GM23338 (cell line): Measurements from ENCODE around the gene CLDN6. TPM values are rescaled to one million over a fixed set of nuclear protein-coding genes. Genes with fewer than 3 reads are reported as not detected.
A peak's percentile ranks its signal among the peaks of the same experiment; 100 is the strongest.
"Not testable (repeated sequence)": the region's sequence is repeated elsewhere in the genome, so short reads cannot be mapped to it uniquely, and the experiment has no call there.

Source experiments
- ATAC-seq: fragments of 200-7000 bp; cut with Tn5 transposase; 3 replicates; pipeline ENCODE4 v1.9.1; 2020
- DNase-seq: peaks from one replicate; pipeline ENCODE4 v3.0.0-alpha.2; 2015; ENCODE audit warnings: low spot score
- H2AFZ ChIP-seq: fragments of 200-600 bp; sonication (generic); 2 replicates; pipeline ENCODE4 v1.8.0; 2016; ENCODE audit warnings: antibody characterized with exemption, mild to moderate bottlenecking, moderate library complexity
- H3F3A ChIP-seq: fragments of 200-600 bp; sonication (generic); replicated peaks from 2 replicates; pipeline ENCODE4 v1.8.0; 2017; ENCODE audit warnings: antibody characterized with exemption, mixed run types, low read depth
- H3K27ac ChIP-seq: fragments of 200-600 bp; sonication (generic); 2 replicates; pipeline ENCODE4 v1.6.1; 2016; ENCODE audit warnings: low read depth
- H3K27me3 ChIP-seq: fragments of 200-600 bp; sonication (generic); 2 replicates; pipeline ENCODE4 v1.8.0; 2016; ENCODE audit warnings: mild to moderate bottlenecking, mixed run types, moderate library complexity; ENCODE audit not compliant: insufficient read depth
- H3K36me3 ChIP-seq: fragments of 200-600 bp; sonication (generic); 2 replicates; pipeline ENCODE4 v1.8.0; 2016; ENCODE audit warnings: mild to moderate bottlenecking; ENCODE audit not compliant: insufficient read depth
- H3K4me1 ChIP-seq: fragments of 200-600 bp; sonication (generic); 2 replicates; pipeline ENCODE4 v1.8.0; 2016; ENCODE audit warnings: mild to moderate bottlenecking, moderate library complexity; ENCODE audit not compliant: insufficient read depth
- H3K4me2 ChIP-seq: fragments of 200-600 bp; sonication (generic); 2 replicates; pipeline ENCODE4 v1.7.1; 2017; ENCODE audit warnings: mixed run types
- H3K4me3 ChIP-seq: fragments of 200-600 bp; sonication (generic); 2 replicates; pipeline ENCODE4 v1.6.1; 2016; ENCODE audit warnings: mixed run types
- H3K79me2 ChIP-seq: fragments of 200-600 bp; sonication (generic); replicated peaks from 2 replicates; pipeline ENCODE4 v1.8.0; 2017; ENCODE audit warnings: mild to moderate bottlenecking; ENCODE audit not compliant: insufficient read depth
- H3K9me2 ChIP-seq: fragments of 200-600 bp; sonication (generic); 2 replicates; pipeline ENCODE4 v1.8.0; 2017; ENCODE audit not compliant: insufficient read depth
- H4K20me1 ChIP-seq: fragments of 200-600 bp; sonication (generic); replicated peaks from 2 replicates; pipeline ENCODE4 v1.8.0; 2017; ENCODE audit warnings: mild to moderate bottlenecking; ENCODE audit not compliant: insufficient read depth
- H3K27ac Mint-ChIP-seq: 2 replicates; pipeline ENCODE4 v1.8.0; 2020; ENCODE audit warnings: inconsistent platforms, mild to moderate bottlenecking, moderate library complexity, mixed read lengths
- H3K27me3 Mint-ChIP-seq: 3 replicates; pipeline ENCODE4 v1.8.0; 2022; ENCODE audit warnings: low read depth, mild to moderate bottlenecking, moderate library complexity, mixed read lengths, inconsistent platforms; ENCODE audit not compliant: insufficient read depth, poor library complexity
- H3K36me3 Mint-ChIP-seq: 3 replicates; pipeline ENCODE4 v1.8.0; 2021; ENCODE audit warnings: low read depth, mild to moderate bottlenecking, inconsistent platforms, moderate library complexity, mixed read lengths
- H3K4me1 Mint-ChIP-seq: 3 replicates; pipeline ENCODE4 v1.8.0; 2020; ENCODE audit warnings: mild to moderate bottlenecking, inconsistent platforms, mixed read lengths
- H3K4me3 Mint-ChIP-seq: 3 replicates; pipeline ENCODE4 v1.8.0; 2021; ENCODE audit warnings: moderate library complexity, mild to moderate bottlenecking, inconsistent platforms, mixed read lengths
- H3K9me3 Mint-ChIP-seq: 3 replicates; pipeline ENCODE4 v1.8.0; 2020; ENCODE audit warnings: moderate library complexity, mild to moderate bottlenecking, inconsistent platforms, mixed read lengths
- CREB1 ChIP-seq: fragments of 250-450 bp; sonication (Bioruptor Pico); IDR thresholded peaks from 2 replicates; pipeline ENCODE4 v1.5.0; 2020; ENCODE audit warnings: low read depth, mild to moderate bottlenecking, moderate library complexity
- EZH2 ChIP-seq: fragments of 200-600 bp; sonication (generic); IDR thresholded peaks from one replicate; pipeline ENCODE4 v1.8.0; 2017; ENCODE audit warnings: antibody characterized with exemption, mild to moderate bottlenecking, low read depth; ENCODE audit not compliant: unreplicated experiment
- EZH2phosphoT487 ChIP-seq: fragments of 200-600 bp; sonication (generic); IDR thresholded peaks from one replicate; pipeline ENCODE4 v1.8.1; 2018; ENCODE audit warnings: antibody characterized with exemption; ENCODE audit not compliant: unreplicated experiment
- JUNB ChIP-seq: IDR thresholded peaks from one replicate; pipeline ENCODE4 v1.6.1; 2016; ENCODE audit warnings: antibody characterized with exemption; ENCODE audit not compliant: unreplicated experiment
- NANOG ChIP-seq: IDR thresholded peaks from 2 replicates; pipeline ENCODE4 v1.6.1; 2016; ENCODE audit warnings: antibody characterized with exemption, borderline replicate concordance
- POLR2AphosphoS5 ChIP-seq: IDR thresholded peaks from 2 replicates; pipeline ENCODE4 v1.6.1; 2016; ENCODE audit warnings: antibody characterized with exemption, low read depth
- STAT1 ChIP-seq: IDR thresholded peaks from one replicate; pipeline ENCODE4 v1.6.1; 2016; ENCODE audit warnings: antibody characterized with exemption; ENCODE audit not compliant: unreplicated experiment
- ZNF331 ChIP-seq: fragments of 250-450 bp; sonication (Bioruptor Pico); IDR thresholded peaks from 2 replicates; pipeline ENCODE4 v1.5.0; 2020; ENCODE audit warnings: low read depth, mild to moderate bottlenecking, moderate library complexity
- polyA plus RNA-seq: library from polyadenylated mRNA; unstranded; fragments of >200 nt; fragmentation: Nextera tagmentation; extraction: Ambion mirVana; gene quantifications from 2 replicates; pipeline ENCODE4 v1.2.1, GENCODE V29; 2016
- total RNA-seq: library from RNA; depleted of rRNA; stranded (reverse); fragments of >200 nt; shearing (Covaris generic); gene quantifications from 2 replicates; pipeline ENCODE4 v1.2.3, GENCODE V29; 2014
- TF ChIP-seq, protein P1 (sequence below), 2 experiments: fragments of 200-600 bp in 1 of 2; sonication (generic) in 1 of 2; conservative IDR thresholded peaks; 2 replicates each; pipeline versions ENCODE4 v1.5.1 to v1.6.1; 2016 to 2017; ENCODE audit warnings: antibody characterized with exemption in 2 of 2, low read depth in 2 of 2, mild to moderate bottlenecking in 2 of 2, moderate library complexity in 1 of 2
- TF ChIP-seq, protein P2 (sequence below): IDR thresholded peaks from 2 replicates; pipeline ENCODE4 v1.6.1; 2016; ENCODE audit warnings: antibody characterized with exemption
- TF ChIP-seq, protein P3 (sequence below): IDR thresholded peaks from one replicate; pipeline ENCODE4 v1.6.1; 2018; ENCODE audit warnings: antibody characterized with exemption; ENCODE audit not compliant: unreplicated experiment

The CLDN6 gene
- total and polyA plus RNA-seq, 2 experiments from 2014 or later: 537 to 1,028 TPM

DNA sequence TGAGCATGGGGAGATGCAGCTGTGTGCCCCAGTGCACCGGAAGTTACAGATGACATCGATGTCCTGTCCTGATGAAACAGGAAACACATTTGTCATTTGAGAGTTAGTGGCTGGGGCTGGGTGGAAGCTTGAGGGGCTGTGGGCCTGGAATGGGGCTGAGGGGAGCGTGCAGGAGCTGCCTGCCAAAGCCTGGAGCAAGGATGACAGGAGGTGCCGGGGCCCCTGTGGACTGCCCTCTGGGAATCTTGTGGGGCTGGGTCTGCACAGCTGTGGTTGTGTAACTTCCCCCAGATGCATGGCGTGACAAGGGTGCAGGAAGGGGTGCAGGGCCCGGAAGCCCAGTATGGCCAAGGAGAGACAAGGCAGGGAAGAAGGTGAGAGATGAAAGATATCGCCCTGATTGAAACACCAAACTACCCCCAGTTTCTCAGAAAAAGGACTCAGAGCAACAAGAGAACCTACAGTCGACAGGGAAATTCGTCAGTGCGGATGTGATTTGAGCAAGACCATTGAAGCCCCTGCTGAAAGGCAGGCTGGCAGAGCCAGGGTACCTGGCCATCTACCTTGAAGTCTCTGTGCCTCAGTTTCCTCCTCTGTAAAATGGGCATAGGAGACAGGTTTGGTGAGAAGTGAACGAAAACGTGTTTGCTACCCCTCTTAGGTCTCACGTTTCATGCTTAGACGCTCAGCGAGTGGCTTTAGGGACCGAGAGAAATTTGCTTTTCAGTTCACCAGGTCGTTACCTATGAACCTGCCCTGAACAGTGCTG, 37.2 kb upstream of the CLDN6 start (continued):
- TF ChIP-seq, protein P1, sequence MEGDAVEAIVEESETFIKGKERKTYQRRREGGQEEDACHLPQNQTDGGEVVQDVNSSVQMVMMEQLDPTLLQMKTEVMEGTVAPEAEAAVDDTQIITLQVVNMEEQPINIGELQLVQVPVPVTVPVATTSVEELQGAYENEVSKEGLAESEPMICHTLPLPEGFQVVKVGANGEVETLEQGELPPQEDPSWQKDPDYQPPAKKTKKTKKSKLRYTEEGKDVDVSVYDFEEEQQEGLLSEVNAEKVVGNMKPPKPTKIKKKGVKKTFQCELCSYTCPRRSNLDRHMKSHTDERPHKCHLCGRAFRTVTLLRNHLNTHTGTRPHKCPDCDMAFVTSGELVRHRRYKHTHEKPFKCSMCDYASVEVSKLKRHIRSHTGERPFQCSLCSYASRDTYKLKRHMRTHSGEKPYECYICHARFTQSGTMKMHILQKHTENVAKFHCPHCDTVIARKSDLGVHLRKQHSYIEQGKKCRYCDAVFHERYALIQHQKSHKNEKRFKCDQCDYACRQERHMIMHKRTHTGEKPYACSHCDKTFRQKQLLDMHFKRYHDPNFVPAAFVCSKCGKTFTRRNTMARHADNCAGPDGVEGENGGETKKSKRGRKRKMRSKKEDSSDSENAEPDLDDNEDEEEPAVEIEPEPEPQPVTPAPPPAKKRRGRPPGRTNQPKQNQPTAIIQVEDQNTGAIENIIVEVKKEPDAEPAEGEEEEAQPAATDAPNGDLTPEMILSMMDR (conservative IDR thresholded peaks at IDR 0.05; ENCODE audit: low read depth in 2 of 2): no peak
- TF ChIP-seq EZH2phosphoT487 (no peak), JUNB (no peak), CREB1 (no peak), EZH2 (no peak), ZNF331 (CRISPR knock-in tag) (no peak), POLR2AphosphoS5 (no peak), NANOG (no peak), STAT1 (no peak)
- TF ChIP-seq, protein P2, sequence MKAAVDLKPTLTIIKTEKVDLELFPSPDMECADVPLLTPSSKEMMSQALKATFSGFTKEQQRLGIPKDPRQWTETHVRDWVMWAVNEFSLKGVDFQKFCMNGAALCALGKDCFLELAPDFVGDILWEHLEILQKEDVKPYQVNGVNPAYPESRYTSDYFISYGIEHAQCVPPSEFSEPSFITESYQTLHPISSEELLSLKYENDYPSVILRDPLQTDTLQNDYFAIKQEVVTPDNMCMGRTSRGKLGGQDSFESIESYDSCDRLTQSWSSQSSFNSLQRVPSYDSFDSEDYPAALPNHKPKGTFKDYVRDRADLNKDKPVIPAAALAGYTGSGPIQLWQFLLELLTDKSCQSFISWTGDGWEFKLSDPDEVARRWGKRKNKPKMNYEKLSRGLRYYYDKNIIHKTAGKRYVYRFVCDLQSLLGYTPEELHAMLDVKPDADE: no peak
- TF ChIP-seq, protein P3, sequence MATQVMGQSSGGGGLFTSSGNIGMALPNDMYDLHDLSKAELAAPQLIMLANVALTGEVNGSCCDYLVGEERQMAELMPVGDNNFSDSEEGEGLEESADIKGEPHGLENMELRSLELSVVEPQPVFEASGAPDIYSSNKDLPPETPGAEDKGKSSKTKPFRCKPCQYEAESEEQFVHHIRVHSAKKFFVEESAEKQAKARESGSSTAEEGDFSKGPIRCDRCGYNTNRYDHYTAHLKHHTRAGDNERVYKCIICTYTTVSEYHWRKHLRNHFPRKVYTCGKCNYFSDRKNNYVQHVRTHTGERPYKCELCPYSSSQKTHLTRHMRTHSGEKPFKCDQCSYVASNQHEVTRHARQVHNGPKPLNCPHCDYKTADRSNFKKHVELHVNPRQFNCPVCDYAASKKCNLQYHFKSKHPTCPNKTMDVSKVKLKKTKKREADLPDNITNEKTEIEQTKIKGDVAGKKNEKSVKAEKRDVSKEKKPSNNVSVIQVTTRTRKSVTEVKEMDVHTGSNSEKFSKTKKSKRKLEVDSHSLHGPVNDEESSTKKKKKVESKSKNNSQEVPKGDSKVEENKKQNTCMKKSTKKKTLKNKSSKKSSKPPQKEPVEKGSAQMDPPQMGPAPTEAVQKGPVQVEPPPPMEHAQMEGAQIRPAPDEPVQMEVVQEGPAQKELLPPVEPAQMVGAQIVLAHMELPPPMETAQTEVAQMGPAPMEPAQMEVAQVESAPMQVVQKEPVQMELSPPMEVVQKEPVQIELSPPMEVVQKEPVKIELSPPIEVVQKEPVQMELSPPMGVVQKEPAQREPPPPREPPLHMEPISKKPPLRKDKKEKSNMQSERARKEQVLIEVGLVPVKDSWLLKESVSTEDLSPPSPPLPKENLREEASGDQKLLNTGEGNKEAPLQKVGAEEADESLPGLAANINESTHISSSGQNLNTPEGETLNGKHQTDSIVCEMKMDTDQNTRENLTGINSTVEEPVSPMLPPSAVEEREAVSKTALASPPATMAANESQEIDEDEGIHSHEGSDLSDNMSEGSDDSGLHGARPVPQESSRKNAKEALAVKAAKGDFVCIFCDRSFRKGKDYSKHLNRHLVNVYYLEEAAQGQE: no peak

DNA sequence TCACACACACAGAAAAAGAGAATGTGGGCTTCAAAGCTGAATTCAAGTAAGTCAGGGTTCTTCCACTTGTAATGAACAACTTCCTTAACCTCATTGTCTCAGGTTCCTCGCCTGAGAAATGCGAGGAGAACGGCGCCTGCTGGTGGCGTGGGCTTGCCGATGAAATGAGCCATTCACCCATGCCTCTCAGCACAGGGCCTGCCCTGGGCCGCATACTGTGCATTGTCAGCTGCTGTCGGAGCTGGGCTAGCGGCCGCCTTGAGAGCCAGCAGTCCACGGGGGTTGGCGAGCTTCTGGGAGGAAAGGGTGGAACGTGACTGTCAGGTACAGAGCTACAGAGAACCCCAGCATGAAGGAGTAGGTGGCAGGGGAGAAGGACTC, 35.3 kb upstream of the CLDN6 start:
- peak; percentile 58 for ATAC-seq

DNA sequence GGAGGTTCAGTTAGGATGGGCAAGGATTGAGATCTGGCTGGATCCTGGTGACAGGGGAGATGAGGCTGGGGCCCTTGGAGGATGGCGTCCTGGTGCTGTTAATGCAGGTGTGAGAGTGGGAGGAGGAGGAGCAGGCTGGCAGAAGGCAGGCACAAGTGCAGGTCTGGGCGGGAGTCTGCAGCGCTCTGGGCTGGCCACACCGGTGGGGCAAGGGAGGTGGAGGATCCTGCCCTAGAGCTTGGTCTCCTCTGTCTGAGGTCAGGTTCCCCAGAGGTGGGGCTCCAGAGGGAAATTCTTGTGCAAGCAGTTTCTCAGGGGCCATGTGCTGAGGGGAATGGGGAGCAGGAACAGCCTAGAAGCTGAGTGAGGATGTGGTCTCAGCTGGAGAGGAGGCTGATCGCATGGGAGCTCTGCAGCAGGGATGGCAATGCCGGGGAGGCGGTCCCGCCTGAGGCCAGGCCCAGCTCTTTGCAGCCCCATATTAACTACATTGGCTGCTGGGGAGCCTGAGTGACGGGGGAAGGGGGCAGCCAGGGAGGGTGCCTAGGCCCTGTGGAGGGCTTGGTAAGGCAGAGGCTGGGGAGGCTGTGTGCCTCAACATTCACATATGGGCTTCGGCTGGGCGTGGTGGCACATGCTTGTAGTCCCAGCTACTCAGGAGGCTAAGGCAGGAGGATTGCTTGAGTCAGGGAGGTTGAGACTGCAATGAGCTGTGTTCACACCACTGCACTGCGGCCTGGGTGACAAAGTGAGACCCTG, 34.8 kb upstream of the CLDN6 start:
- H3K27me3 Mint-ChIP-seq: peaks cover 17% of the 10 kb centered on the region
- ATAC-seq: not testable (repeated sequence)

More for the DNA sequence above, 35.3 kb upstream of the CLDN6 start:
- Mint-ChIP-seq H3K36me3 (peaks cover 49% of the 10 kb centered on the region), H3K27me3 (peaks cover 11% of the 10 kb centered on the region), H3K4me1 (peaks cover 18% of the 10 kb centered on the region)
- not testable (repeated sequence) for H3K27ac Mint-ChIP-seq, H3K9me2 ChIP-seq, H3K36me3 ChIP-seq, H2AFZ ChIP-seq, H3K9me3 Mint-ChIP-seq, H3K4me3 ChIP-seq, H4K20me1 ChIP-seq, H3F3A ChIP-seq, H3K4me3 Mint-ChIP-seq, H3K4me1 ChIP-seq, H3K79me2 ChIP-seq, H3K27ac ChIP-seq, H3K4me2 ChIP-seq
- DNase-seq: peak; percentile 28
- peaks cover 13% of the 10 kb centered on the region for H3K27me3 ChIP-seq
- TF ChIP-seq, protein P1 (conservative IDR thresholded peaks at IDR 0.05; ENCODE audit: low read depth in 2 of 2): peak in 1 of 2 experiments; percentile 52; a peak in 2 of 4 replicates

More for the DNA sequence above, 34.8 kb upstream of the CLDN6 start:
- H3K4me3 Mint-ChIP-seq, H3K4me3 ChIP-seq, H3K27ac Mint-ChIP-seq, H3K9me3 Mint-ChIP-seq, DNase-seq, H3K9me2 ChIP-seq, H3K79me2 ChIP-seq, H3K4me2 ChIP-seq, H3K27ac ChIP-seq, H4K20me1 ChIP-seq, H3K4me1 ChIP-seq, H3K36me3 ChIP-seq, H2AFZ ChIP-seq: not testable (repeated sequence)
- Histone ChIP-seq H3K27me3 (peaks cover 18% of the 10 kb centered on the region), H3F3A (peaks cover 13% of the 10 kb centered on the region)
- H3K4me1 Mint-ChIP-seq: peaks cover 18% of the 10 kb centered on the region
- H3K36me3 Mint-ChIP-seq: peaks cover 51% of the 10 kb centered on the region
